T follicular helper cell (primary cell): ENCODE results near the gene SETD5.

Experiments
- DNase-seq: peaks from one replicate; pipeline ENCODE4 v3.0.0-alpha.2; 2020; ENCODE audit warnings: low read depth

The SETD5 gene

GRCh38 chr3:9514956-9515355, 117.5 kb downstream of the SETD5 start:
- no peak for DNase-seq

- no peak for DNase-seq
These were observed 127.7 kb downstream of the SETD5 start for GRCh38 chr3:9525078-9525477.
